Stimulated activated CD8-positive, alpha-beta memory T cell treated with anti-CD3 and anti-CD28 coated beads, Interleukin-15, amount 100 ng/mL, for 1 hour (primary cell): ENCODE results near the gene TIAM2.

Experiments
- DNase-seq: peaks from one replicate; pipeline ENCODE4 v3.0.0-alpha.2; 2020; ENCODE audit warnings: low read depth

TIAM2 gene

GRCh38 chr6:155026022-155026705, 31.0 kb downstream of the TIAM2 start:
- no peak for DNase-seq

- no peak for DNase-seq
These were observed 31.6 kb downstream of the TIAM2 start for GRCh38 chr6:155026706-155027045.

GRCh38 chr6:155030148-155030720, 35.1 kb downstream of the TIAM2 start:
- no peak for DNase-seq

- DNase-seq: no peak
These were observed 36.0 kb downstream of the TIAM2 start for GRCh38 chr6:155031091-155031490.

GRCh38 chr6:155033021-155033791, 38.1 kb downstream of the TIAM2 start:
- no peak for DNase-seq

GRCh38 chr6:155036907-155037306, 41.8 kb downstream of the TIAM2 start:
- DNase-seq: no peak

- DNase-seq: no peak
These were observed 43.0 kb downstream of the TIAM2 start for GRCh38 chr6:155038104-155038503.

- no peak for DNase-seq
These were observed 43.4 kb downstream of the TIAM2 start for GRCh38 chr6:155038527-155038926.

- no peak for DNase-seq
These were observed 44.5 kb downstream of the TIAM2 start for GRCh38 chr6:155039618-155040017.

- no peak for DNase-seq
These were observed 45.0 kb downstream of the TIAM2 start for GRCh38 chr6:155040154-155040553.

GRCh38 chr6:155040901-155041650, 46.0 kb downstream of the TIAM2 start:
- DNase-seq: no peak

- no peak for DNase-seq
These were observed 46.7 kb downstream of the TIAM2 start for GRCh38 chr6:155041741-155042279.

GRCh38 chr6:155042983-155043382, 47.9 kb downstream of the TIAM2 start:
- DNase-seq: no peak

- no peak for DNase-seq
These were observed 50.7 kb downstream of the TIAM2 start for GRCh38 chr6:155045561-155046404.

GRCh38 chr6:155047523-155047922, 52.4 kb downstream of the TIAM2 start:
- no peak for DNase-seq

GRCh38 chr6:155050311-155050710, 55.2 kb downstream of the TIAM2 start:
- no peak for DNase-seq

GRCh38 chr6:155054491-155055250, 59.6 kb downstream of the TIAM2 start:
- DNase-seq: no peak

GRCh38 chr6:155055729-155056128, 60.6 kb downstream of the TIAM2 start:
- DNase-seq: no peak

GRCh38 chr6:155056756-155057155, 61.6 kb downstream of the TIAM2 start:
- DNase-seq: no peak

- no peak for DNase-seq
These were observed 66.3 kb downstream of the TIAM2 start for GRCh38 chr6:155061381-155061780.

GRCh38 chr6:155062866-155063341, 67.8 kb downstream of the TIAM2 start:
- no peak for DNase-seq
